ENCODE results near the gene NUDT3.
A peak's percentile ranks its signal among the peaks of the same experiment; 100 is the strongest.
"Not testable (repeated sequence)": the region's sequence is repeated elsewhere in the genome, so short reads cannot be mapped to it uniquely, and the experiment has no call there.

Gene NUDT3

GRCh38 chr6:34275128-34275804 lies 117.2 kb downstream of the NUDT3 start:
- Histone ChIP-seq H3K9me3 (no peaks in the 10 kb centered on the region), H3K4me1 (peaks cover 34% of the 10 kb centered on the region), H3K4me3 (no peak overlapping the region), H4K20me1 (no peaks in the 10 kb centered on the region), H3K4me2 (no peak overlapping the region), H3K27ac (no peak overlapping the region), H3K9ac (no peak overlapping the region), H3K36me3 (peaks cover 27% of the 10 kb centered on the region), H3K27me3 (no peaks in the 10 kb centered on the region)
- no peak for TF ChIP-seq Cebpa-rat (IDR thresholded peaks at IDR 0.05)

GRCh38 chr6:34274129-34274528 lies 118.3 kb downstream of the NUDT3 start:
- H3K27ac ChIP-seq, result no peak overlapping the region
- TF ChIP-seq Cebpa-rat (IDR thresholded peaks at IDR 0.05), result no peak

GRCh38 chr6:34273242-34273805 lies 119.1 kb downstream of the NUDT3 start:
- peaks cover 7% of the 10 kb centered on the region for H3K36me3 ChIP-seq
- peaks cover 5% of the 10 kb centered on the region for H3K9me3 ChIP-seq
- H3K4me3 ChIP-seq, result peak overlapping the region; percentile 18; the same call in 1 of the 2 replicates
- no peak for TF ChIP-seq Cebpa-rat (IDR thresholded peaks at IDR 0.05)
- no peaks in the 10 kb centered on the region for H4K20me1 ChIP-seq
- peak overlapping the region; percentile 61; the same call in 1 of the 2 replicates for H3K9ac ChIP-seq
- peak overlapping the region; percentile 86 for H3K4me2 ChIP-seq
- no peaks in the 10 kb centered on the region for H3K27me3 ChIP-seq
- H3K4me1 ChIP-seq, result peaks cover 40% of the 10 kb centered on the region
- peak overlapping the region; percentile 58 for H3K27ac ChIP-seq

More at GRCh38 chr6:34274129-34274528, 118.3 kb downstream of the NUDT3 start:
- H3K4me2 ChIP-seq, result no peak overlapping the region
- H4K20me1 ChIP-seq, result no peaks in the 10 kb centered on the region
- no peaks in the 10 kb centered on the region for H3K27me3 ChIP-seq
- H3K36me3 ChIP-seq, result peaks cover 15% of the 10 kb centered on the region
- no peak overlapping the region for H3K4me3 ChIP-seq
- peaks cover 40% of the 10 kb centered on the region for H3K4me1 ChIP-seq
- H3K9me3 ChIP-seq, result no peaks in the 10 kb centered on the region
- H3K9ac ChIP-seq, result no peak overlapping the region

GRCh38 chr6:34272013-34272926 lies 120.2 kb downstream of the NUDT3 start:
- TF ChIP-seq Cebpa-rat (IDR thresholded peaks at IDR 0.05), result no peak
- H3K4me3 ChIP-seq, result no peak overlapping the region
- H4K20me1 ChIP-seq, result no peaks in the 10 kb centered on the region
- no peaks in the 10 kb centered on the region for H3K27me3 ChIP-seq
- peak overlapping the region; percentile 53 for H3K27ac ChIP-seq
- H3K9me3 ChIP-seq, result peaks cover 14% of the 10 kb centered on the region
- peak overlapping the region; percentile 32 for H3K4me2 ChIP-seq
- no peak overlapping the region for H3K9ac ChIP-seq
- H3K36me3 ChIP-seq, result no peaks in the 10 kb centered on the region
- H3K4me1 ChIP-seq, result peaks cover 40% of the 10 kb centered on the region

GRCh38 chr6:34269658-34270341 lies 122.7 kb downstream of the NUDT3 start:
- not testable (repeated sequence) for H3K4me3 ChIP-seq, H4K20me1 ChIP-seq, H3K27ac ChIP-seq, H3K9ac ChIP-seq, H3K36me3 ChIP-seq, H3K27me3 ChIP-seq
- peaks cover 34% of the 10 kb centered on the region for H3K4me1 ChIP-seq
- peak overlapping the region; percentile 28 for H3K4me2 ChIP-seq
- peaks cover 38% of the 10 kb centered on the region for H3K9me3 ChIP-seq

GRCh38 chr6:34269132-34269531 lies 123.3 kb downstream of the NUDT3 start:
- not testable (repeated sequence) for H3K27me3 ChIP-seq, H3K36me3 ChIP-seq, H3K27ac ChIP-seq, H3K4me3 ChIP-seq, H4K20me1 ChIP-seq, H3K4me2 ChIP-seq, H3K9ac ChIP-seq
- Histone ChIP-seq H3K9me3 (peaks cover 45% of the 10 kb centered on the region), H3K4me1 (peaks cover 34% of the 10 kb centered on the region)

GRCh38 chr6:34267746-34268145 lies 124.7 kb downstream of the NUDT3 start:
- no peaks in the 10 kb centered on the region for H3K36me3 ChIP-seq
- peaks cover 59% of the 10 kb centered on the region for H3K9me3 ChIP-seq
- H3K27me3 ChIP-seq, result no peaks in the 10 kb centered on the region
- H3K4me1 ChIP-seq, result peaks cover 22% of the 10 kb centered on the region
- H4K20me1 ChIP-seq, result no peaks in the 10 kb centered on the region
- no peak overlapping the region for H3K27ac ChIP-seq
- no peak overlapping the region for H3K9ac ChIP-seq
- TF ChIP-seq Cebpa-rat (IDR thresholded peaks at IDR 0.05), result no peak
- no peak overlapping the region for H3K4me3 ChIP-seq
- H3K4me2 ChIP-seq, result no peak overlapping the region

GRCh38 chr6:34263484-34263883 lies 129.0 kb downstream of the NUDT3 start:
- not testable (repeated sequence) for H3K4me3 ChIP-seq, H3K4me2 ChIP-seq, H3K36me3 ChIP-seq, H3K27me3 ChIP-seq, H3K27ac ChIP-seq, H3K4me1 ChIP-seq, H4K20me1 ChIP-seq, H3K9ac ChIP-seq
- peaks cover 90% of the 10 kb centered on the region for H3K9me3 ChIP-seq

- no peak overlapping the region for H3K27ac ChIP-seq
- no peaks in the 10 kb centered on the region for H3K27me3 ChIP-seq
- peaks cover 65% of the 10 kb centered on the region for H3K9me3 ChIP-seq
- no peak overlapping the region for H3K4me2 ChIP-seq
- no peak overlapping the region for H3K4me3 ChIP-seq
- no peaks in the 10 kb centered on the region for H4K20me1 ChIP-seq
- TF ChIP-seq Cebpa-rat (IDR thresholded peaks at IDR 0.05), result no peak
- no peaks in the 10 kb centered on the region for H3K36me3 ChIP-seq
- no peaks in the 10 kb centered on the region for H3K4me1 ChIP-seq
- no peak overlapping the region for H3K9ac ChIP-seq
Measured at GRCh38 chr6:34260576-34261267, 131.7 kb downstream of the NUDT3 start.

Measured in BLaER1 (cell line).